Umbilical cord (tissue), 2 donors: ENCODE results near the gene CANT1. TPM values are rescaled to one million over a fixed set of nuclear protein-coding genes. Genes with fewer than 3 reads are reported as not detected.

ENCODE experiments used
- DNase-seq: peaks from one replicate; pipeline ENCODE4 v3.0.0-alpha.2; 2015; ENCODE audit warnings: low spot score
- total RNA-seq: library from RNA; depleted of rRNA; stranded (reverse); fragments of >200 nt; gene quantifications from one replicate; pipeline ENCODE4 v1.2.3, GENCODE V29; 2014; ENCODE audit warnings: low replicate concordance; ENCODE audit not compliant: insufficient read depth

Gene CANT1
- total RNA-seq, 1 donor from 2014 or later, result 21.4 TPM

DNA sequence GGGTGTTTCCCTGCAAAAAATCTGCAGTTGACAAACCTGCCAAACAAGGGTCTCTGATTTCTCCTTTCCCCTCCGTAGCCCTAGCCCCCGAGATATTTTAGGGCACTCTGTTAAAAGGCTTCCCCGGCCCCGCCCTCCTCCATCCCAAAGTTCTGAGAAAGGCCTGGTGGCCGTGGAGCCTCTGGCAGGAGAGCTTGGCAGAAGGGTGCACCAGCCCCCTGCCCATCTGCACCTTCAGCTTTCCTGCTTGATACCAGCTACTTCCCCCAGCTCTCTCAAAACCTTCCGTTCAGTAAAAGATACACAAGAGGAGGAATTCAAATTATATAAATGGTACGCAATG is 711 bp upstream of the CANT1 start:
- no peak for DNase-seq

DNA sequence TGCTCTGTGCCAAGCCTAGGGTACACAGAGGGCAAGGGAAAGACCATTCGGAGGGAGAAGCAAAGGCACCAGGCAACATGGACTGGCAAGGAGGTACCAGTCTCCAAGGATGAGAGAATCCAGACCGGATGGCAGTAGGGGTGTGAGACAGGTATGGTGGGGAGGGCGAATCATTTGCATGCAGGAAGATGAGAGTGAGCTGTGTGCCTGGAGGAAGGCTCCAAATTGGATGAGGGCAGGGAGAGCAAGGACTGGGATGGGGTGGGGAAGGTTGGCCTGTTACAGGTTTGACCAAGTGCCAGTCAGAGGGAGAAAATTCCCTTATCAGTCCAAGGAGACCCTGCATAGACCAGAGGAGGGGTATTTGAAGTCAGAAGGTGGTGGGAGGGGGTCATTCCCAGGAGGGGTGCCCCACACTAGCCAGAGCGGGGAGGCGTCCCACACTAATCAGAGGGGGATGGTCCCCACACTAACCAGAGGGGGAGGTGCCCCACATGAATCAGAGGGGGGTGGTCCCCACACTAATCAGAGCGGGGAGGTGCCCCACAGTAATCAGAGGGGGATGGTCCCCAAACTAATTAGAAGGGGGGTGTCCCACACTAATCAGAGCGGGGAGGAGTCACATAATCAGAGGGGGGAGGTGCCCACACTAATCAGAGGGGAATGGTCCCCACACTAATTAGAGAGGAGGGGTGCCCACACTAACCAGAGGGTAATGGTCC is 737 bp downstream of the CANT1 start:
- DNase-seq, result no peak

DNA sequence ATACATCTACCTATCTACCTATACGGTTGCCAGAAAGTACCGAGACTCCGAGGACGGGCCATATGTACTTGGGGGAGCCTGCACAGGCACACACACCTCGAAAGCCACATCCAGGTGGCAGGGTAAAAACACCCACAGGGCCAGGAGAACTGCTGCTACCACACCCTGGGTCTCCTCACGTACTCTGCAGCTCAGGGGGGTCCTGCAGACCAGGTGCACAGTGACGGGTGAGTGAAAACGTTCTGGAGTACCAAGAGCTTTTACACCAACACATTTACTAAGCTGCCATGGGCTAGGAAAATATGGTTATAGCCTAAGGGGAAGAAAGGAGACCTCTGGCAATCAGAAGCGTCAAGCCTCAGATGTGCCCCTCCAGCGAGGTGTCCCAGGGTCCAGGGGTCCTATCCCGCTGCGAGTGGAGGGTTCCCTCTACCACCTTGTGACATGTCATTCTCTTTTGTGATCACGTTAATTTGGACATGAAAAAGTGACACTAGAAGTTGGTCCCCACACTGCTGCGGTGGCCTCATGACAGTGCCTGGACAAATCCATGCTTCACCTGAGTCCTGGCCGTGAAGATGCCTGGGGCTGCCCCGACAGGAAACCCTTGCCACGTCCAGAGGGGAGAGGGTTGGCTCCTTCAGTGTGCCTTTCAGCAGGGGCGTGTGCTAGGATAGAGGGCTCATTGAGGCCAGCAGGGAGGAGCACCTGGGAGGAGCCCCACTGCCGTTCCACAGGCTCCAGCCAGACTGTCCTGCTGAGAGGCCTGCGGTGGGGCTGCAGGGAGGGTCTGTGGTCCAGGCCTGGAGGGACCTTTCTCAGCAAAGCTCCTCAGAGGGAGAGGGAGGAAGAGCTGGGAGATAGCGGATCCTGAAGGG is 1.8 kb downstream of the CANT1 start:
- DNase-seq, result no peak

DNA sequence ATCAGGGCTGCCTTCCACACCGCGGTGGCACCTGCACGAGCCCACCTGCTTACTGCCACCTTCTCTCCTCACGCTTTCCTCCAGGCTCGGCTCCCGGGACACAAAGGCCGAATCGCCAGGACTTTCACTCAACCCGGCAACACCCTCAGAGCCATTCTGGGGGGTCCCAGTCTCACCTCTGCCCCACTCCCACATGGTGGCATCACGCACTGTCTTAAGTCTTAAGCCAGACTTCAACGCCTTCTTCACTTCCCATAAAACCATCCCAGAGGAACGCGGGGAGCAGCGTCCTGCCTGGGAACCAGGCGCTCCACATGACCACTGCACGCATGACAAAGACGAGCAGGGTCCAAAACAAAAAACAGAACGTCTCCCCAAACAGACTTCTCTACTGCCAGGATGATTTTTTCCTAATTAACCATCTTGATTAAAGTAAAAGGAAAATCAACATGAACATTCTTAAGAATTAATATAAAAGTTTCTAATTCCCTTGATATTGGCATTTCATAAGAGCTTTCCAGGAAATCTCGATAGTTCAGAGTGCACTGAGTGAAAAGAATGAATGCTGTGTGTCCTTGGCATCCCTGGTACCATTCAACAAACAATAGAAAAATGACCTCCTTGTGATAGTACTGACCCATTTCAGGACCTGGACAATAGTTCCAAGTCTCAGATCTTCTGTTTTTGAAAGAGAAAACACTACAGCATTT is 2.6 kb downstream of the CANT1 start:
- no peak for DNase-seq

DNA sequence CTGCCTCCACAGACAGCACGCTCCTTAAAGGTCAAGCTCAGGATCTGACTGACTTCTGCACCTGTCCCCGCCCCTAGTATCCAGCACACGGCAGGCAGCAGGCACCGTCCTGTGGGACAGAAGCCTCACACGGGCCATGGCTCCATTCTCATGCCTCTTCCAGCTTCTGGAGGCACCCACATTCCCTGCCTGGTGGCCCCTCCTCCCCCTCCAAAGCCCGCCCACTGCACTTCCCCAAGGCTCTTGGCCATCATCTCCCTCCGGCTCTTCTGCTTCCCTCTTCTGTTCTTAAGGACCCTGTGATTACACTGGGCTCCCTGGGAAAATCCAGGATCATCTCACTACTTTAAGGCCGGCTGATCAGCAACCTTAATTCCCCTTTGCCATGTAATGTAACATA is 3.5 kb downstream of the CANT1 start:
- no peak for DNase-seq

DNA sequence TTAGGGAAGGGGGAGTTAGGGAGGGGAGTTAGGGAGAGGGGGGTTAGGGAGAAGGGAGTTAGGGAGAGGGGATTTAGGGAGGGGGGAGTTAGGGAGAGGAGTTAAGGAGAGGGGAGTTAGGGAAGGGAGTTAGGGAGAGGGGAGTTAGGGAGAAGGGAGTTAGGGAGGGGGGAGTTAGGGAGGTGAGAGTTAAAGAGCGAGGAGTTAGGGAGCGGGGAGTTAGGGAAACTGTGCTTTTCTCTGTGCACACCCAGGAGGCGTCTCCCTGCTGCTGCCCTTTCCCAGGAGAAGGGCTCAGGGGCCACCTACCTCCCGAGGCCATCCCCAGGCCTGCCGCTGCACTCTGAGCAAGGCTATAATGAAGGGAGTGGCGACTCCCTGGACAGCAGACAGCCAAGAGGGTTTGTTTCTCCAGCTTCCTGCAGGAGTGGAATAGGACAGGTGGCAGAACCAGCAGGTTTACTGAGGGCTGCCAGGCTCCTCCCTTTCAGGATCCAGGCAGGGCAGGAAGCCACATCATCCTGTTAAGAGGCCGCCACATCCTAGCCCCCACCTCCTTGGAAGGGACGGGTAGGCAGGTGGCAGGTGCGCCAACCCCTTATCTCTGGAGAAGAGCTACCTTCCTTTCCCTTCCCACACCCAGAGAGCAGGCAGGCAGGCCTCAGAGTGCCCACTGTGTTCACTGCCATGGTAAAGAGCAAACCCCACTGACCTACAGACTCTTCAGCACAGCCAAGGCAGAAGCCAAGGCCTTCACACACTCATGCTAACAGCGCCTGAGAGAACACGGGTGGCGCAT is 4.3 kb downstream of the CANT1 start:
- no peak for DNase-seq

DNA sequence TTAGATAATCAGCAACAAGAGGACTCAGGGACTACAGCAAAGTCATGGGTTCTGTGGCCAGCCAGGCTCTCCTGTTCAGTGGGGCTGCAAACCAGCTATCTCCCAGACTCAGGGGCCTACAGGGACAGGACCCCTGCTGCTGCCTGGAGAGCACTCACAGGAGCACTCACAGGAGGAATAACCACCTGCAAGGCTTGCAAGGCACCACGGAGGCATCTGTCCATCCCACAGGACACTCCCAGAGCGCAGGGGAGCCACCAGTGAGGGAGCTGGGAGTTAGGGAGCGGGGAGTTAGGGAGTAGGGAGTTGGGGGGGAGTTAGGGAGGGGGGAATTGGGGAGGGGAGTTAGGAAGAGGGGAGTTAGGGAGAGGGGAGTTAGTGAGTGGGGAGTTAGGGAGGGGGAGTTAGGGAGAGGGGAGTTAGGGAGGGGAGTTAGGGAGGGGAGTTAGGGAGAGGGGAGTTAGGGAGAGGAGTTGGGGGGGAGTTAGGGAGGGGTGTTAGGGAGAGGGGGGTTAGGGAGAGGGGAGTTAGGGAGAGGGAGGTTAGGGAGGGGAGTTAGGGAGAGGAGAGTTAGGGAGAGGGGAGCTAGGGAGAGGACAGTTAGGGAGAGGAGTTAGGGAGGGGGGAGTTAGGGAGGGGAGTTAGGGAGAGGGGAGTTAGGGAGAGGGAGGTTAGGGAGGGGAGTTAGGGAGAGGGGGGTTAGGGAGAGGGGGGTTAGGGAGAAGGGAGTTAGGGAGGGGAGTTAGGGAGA is 5.7 kb downstream of the CANT1 start:
- DNase-seq, result no peak

- no peak for DNase-seq
Observed at GRCh38 chr17:79002796-79003593, 6.6 kb downstream of the CANT1 start.

GRCh38 chr17:79002291-79002690 is 7.3 kb downstream of the CANT1 start:
- DNase-seq, result no peak

DNA sequence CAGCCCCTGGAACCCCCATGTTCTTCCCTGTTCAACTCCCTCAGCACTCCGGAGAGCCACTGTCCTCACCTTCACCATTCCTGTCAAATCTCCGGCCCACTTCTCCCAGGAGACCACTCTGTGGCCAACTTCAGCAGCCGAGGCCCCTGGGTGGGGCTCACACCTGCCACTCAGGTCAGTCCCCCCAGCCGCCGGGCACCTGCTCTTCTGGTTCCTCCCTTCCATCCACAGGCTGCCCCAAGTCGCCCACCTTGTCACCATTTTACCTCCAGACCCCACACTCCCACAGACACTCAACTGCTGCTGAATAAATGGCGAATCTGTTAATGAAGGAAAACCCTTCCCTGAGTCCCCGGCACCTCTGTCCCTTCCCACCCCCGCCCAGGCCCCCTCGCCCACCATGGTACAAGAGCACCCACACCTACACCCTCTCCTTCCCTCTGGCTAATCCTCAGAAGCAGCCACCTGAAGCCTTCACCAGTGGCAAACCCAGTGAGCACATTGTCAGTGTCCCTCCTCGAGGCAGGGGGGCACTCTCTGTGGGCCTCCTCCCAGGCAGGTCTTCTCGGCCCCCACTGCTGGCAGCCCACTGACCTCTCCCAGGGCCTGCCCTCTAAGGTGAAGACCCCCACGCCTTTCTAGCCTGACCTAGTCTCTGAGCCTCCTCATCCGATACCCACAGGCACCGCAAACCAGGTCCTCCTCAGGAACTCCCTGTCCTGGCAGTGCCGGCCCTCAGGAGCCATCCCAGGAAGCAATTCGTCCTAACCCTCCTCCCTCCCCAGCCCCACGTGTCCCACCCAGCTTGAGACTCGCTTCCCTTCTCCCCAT is 8.2 kb downstream of the CANT1 start:
- DNase-seq, result no peak

- DNase-seq, result no peak
Observed at GRCh38 chr17:79000396-79001189, 9.0 kb downstream of the CANT1 start.

DNA sequence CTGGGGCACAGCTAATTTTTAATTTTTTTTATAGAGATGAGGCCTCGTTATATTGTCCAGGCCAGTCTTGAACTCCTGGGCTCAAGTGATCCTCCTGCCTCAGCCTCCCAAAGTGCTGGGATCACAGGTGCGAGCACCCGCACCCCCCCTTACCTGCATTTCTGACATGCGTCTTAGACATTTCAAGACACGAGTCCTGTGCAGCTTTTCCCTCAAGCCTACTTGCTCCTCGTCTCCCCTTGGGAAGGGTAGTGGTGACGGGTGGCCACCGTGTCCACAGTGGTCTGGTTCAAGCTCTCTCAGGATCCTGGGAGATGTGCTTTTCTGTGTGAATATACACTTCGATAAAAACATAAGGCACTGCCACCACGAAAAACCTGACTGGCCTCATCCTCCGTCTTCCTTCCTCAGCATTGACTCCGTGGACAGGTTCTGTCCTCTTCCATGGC is 9.6 kb downstream of the CANT1 start:
- no peak for DNase-seq

GRCh38 chr17:78999056-78999768 is 10.4 kb downstream of the CANT1 start:
- DNase-seq, result no peak

DNA sequence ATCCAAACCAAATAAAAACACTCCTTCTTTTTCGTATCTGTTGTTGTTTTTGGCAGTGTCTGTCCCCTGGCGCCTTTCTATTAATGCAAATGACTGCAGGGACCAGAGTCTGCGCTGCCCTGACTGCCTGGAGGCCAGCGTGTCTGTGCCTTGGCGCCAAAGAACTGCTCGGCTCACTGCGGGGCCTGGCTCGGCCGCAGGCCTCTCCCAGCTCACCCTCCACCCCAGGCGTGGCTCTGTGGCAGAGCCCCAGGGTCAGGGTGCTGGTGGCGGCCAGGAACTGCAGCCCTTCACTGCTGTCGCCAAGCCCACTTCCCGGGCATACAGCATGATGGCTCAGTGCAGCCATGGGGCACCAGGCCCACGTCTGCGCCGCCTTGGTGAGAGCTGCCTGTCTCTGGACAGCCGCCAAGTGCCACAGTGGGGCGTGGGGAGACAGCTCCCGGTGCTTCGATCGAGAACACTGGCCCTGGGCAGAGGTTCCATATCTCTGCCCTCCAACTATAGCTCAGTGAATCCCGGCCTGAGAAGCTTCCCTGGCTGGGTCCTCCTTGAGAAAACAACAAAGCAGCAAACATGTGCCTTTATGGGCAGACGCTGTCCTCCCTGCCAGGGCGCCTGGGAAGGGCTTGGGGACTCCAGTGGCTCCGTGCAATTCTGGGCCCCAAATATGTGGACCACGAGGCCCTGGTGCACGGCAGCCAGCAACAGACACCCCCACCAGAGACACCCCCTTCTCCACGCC is 11.1 kb downstream of the CANT1 start:
- DNase-seq, result no peak

- no peak for DNase-seq
Observed at GRCh38 chr17:78997881-78998280, 11.7 kb downstream of the CANT1 start.

GRCh38 chr17:78997231-78997741 is 12.3 kb downstream of the CANT1 start:
- no peak for DNase-seq

GRCh38 chr17:78996781-78997201 is 12.8 kb downstream of the CANT1 start:
- no peak for DNase-seq
